GM19351 (cell line): Measurements from ENCODE around the gene FGGY.

Experiments used
- ATAC-seq: cut with Tn5 transposase; IDR thresholded peaks from one replicate; pipeline ENCODE4 v1.9.1; 2021; ENCODE audit warnings: mild to moderate bottlenecking, moderate library complexity; ENCODE audit not compliant: unreplicated experiment

The FGGY gene

DNA sequence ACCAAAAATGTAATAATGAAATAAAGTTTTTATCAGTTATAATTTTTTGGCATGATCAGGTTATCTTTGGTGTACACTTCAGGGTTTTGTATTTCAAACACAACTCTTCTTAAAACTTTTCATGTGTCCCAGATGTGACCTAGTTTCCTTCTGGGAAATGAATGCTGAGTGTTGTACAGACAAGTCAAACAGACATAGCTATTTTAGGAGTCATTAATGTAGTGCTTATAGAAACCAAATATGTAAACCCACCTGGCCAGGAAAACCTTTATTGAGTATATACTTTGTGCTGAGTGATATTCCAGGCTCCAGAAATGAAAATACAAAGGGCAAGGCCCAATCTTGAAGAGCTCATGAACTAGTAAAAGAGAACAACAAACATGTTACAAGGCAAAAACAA is 491.9 kb downstream of the FGGY start:
- no peak for ATAC-seq

DNA sequence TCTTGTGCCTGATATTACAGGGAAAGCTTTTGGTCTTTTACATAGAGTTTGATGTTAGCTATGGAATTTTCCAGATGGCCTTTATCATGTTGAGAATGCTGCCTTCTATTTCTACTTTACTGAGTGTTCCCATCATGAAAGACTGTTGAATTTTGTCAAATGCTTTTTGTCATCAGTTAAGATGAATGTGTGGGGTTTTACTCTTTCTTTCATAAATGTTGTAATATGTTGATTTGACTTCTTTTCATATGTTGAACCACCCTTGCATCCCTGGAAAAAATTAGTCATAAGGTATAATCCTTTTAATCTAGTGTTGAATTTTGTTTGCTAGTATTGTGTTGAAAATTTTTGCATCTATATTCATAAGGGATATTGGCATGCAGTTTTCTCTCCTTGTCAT is 501.7 kb downstream of the FGGY start:
- ATAC-seq = no peak

DNA sequence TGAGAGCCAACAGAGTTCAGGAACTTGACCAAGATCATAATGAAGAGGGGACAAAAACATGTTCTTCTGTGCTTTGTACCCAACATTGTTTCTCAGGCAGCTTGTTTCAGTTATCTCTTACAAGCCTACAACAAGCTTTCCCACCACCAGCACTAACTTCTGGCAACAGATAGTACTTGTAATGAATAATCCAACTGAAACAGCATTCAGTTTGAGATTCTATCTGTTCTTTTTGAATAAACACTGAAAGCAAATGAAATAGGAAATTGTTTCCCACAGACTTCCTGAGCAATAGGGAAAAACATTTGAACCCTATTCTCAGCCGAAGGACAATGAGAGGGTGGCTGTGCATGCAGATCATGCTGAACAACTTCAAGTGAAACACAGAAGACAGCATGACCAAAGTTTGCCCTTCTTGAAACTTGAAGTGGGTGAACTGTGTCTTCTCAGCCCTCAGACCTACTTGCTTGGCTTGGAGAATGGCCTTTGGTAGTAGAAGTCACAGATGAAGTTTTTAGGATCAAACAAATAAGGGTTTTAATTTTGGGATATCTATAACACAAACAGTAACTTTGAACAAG is 506.7 kb downstream of the FGGY start:
- ATAC-seq = no peak

GRCh38 chr1:59804301-59804700 is 507.4 kb downstream of the FGGY start:
- ATAC-seq = no peak

DNA sequence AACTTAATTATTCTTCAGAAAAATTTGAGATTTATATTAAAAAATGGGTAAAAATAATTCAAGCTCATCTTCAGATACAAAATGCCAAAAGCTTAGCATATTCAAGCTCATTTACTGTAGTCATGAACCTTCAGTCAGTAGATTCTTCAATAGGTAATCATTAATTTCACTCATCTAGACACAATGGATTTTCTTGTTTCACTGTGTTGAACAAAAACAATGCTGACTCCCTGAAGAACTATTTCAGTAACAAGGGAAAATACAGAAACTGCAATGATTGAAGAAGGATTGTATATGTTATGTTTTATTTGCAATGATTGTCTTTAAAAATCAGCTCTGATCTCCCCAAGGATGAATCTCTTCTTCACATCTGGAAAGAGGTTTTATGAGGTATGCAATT is 508.7 kb downstream of the FGGY start:
- ATAC-seq = no peak
